Measurements from ENCODE around the gene ENTPD7. TPM values are rescaled to one million over a fixed set of nuclear protein-coding genes. Genes with fewer than 3 reads are reported as not detected.
"Not testable (repeated sequence)": the region's sequence is repeated elsewhere in the genome, so short reads cannot be mapped to it uniquely, and the experiment has no call there.

ENTPD7 gene
- total RNA-seq, 4 donors from 2014 or later = 9.0 to 31.7 (median 16.5) TPM

GRCh38 chr10:99620711-99621453 is 38.4 kb upstream of the ENTPD7 start:
- Histone ChIP-seq H3K9me3 (no peaks in the 10 kb centered on the region), H3K4me1 (peaks cover 23 to 49% (median 33%) of the 10 kb centered on the region in 3 donors), H3K27ac (peak overlapping the region; percentile 93 to 99 (median 98)), H3K4me3 (peak overlapping the region; percentile 69 to 96 (median 92)), H3K27me3 (no peaks in the 10 kb centered on the region), H3K36me3 (peaks cover 0 to 3% (median 0%) of the 10 kb centered on the region in 3 donors)
- TF ChIP-seq CTCF (IDR thresholded peaks at IDR 0.05) (peak in 3 of 6 experiments; percentile 10 to 15 (median 14)), POLR2A (IDR thresholded peaks at IDR 0.05) (peak in 3 of 4 donors; percentile 59 to 92 (median 83))
- WGBS, 2 donors = 1% methylated on average over 20 of the region's 78 CpGs; no CpG with 5 or more reads in 1 of the 2 donors
- peak; percentile 68 for DNase-seq
- intact Hi-C loops (cut with DNase I) = no loop called here

- 17 to 26% methylated on average over 22 to 23 of the region's 31 CpGs for WGBS, 2 donors
- intact Hi-C loops (cut with DNase I) = no loop called here
- H3K9me3 ChIP-seq = no peaks in the 10 kb centered on the region
- H3K4me3 ChIP-seq = peak overlapping the region; percentile 69 to 96 (median 92)
- DNase-seq = no peak
- H3K27me3 ChIP-seq = no peaks in the 10 kb centered on the region
- peak in 1 of 6 experiments; percentile 14 for TF ChIP-seq CTCF (IDR thresholded peaks at IDR 0.05)
- TF ChIP-seq POLR2A (IDR thresholded peaks at IDR 0.05) = peak in 2 of 4 donors; percentile 79 to 80
- H3K27ac ChIP-seq = peak overlapping the region; percentile 93 to 99 (median 98)
- no peaks in the 10 kb centered on the region for H3K36me3 ChIP-seq
- H3K4me1 ChIP-seq = peaks cover 23 to 41% (median 28%) of the 10 kb centered on the region in 3 donors
These were observed 37.7 kb upstream of the ENTPD7 start for GRCh38 chr10:99621454-99622251.

GRCh38 chr10:99623919-99624318 is 35.4 kb upstream of the ENTPD7 start:
- Histone ChIP-seq H3K4me1 (peaks cover 8 to 29% (median 9%) of the 10 kb centered on the region in 3 donors), H3K9me3 (no peaks in the 10 kb centered on the region), H3K27ac (no peak overlapping the region), H3K4me3 (no peak overlapping the region), H3K36me3 (no peaks in the 10 kb centered on the region), H3K27me3 (no peaks in the 10 kb centered on the region)
- TF ChIP-seq CTCF (IDR thresholded peaks at IDR 0.05) (no peak), POLR2A (IDR thresholded peaks at IDR 0.05) (no peak)
- intact Hi-C loops (cut with DNase I) = no loop called here
- DNase-seq = no peak

GRCh38 chr10:99625124-99625523 is 34.2 kb upstream of the ENTPD7 start:
- H3K27ac ChIP-seq; H3K27me3 ChIP-seq; H3K4me3 ChIP-seq; H3K9me3 ChIP-seq; intact Hi-C loops (cut with DNase I); DNase-seq; H3K36me3 ChIP-seq: not testable (repeated sequence)
- 0 to 50% methylated on average over 1 to 2 of the region's 3 CpGs for WGBS, 2 donors
- H3K4me1 ChIP-seq = peaks cover 7 to 34% (median 19%) of the 10 kb centered on the region in 3 donors

GRCh38 chr10:99628923-99629624 is 30.2 kb upstream of the ENTPD7 start:
- Histone ChIP-seq H3K27me3 (peaks cover 0 to 3% (median 0%) of the 10 kb centered on the region in 4 donors), H3K4me3 (no peak overlapping the region), H3K4me1 (peaks cover 3 to 37% (median 13%) of the 10 kb centered on the region in 3 donors), H3K9me3 (no peaks in the 10 kb centered on the region), H3K36me3 (no peaks in the 10 kb centered on the region), H3K27ac (peak overlapping the region; percentile 47 to 66 (median 55))
- intact Hi-C loops (cut with DNase I) = no loop called here
- TF ChIP-seq CTCF (IDR thresholded peaks at IDR 0.05) = no peak
- no peak for TF ChIP-seq POLR2A (IDR thresholded peaks at IDR 0.05)
- WGBS, 2 donors = 33 to 50% methylated on average over 1 of the region's 1 CpG
- DNase-seq = no peak
